ENCODE data around the gene F8.

The F8 gene

GRCh38 chrX:155023907-155024833, 1.6 kb upstream of the F8 start:
- Histone ChIP-seq H3K27ac (ENCODE audit: extremely low read depth, low read depth, low read length) (no peak overlapping the region), H3K36me3 (ENCODE audit: control insufficient read depth in 2 of 2, insufficient read depth in 1 of 2, low read length in 2 of 2) (no peaks in the 10 kb centered on the region), H3K9me3 (ENCODE audit: control insufficient read depth, insufficient read depth, low read depth, low read length) (no peaks in the 10 kb centered on the region), H3K4me1 (ENCODE audit: control insufficient read depth, insufficient read depth, low read length) (peaks cover 2% of the 10 kb centered on the region; the same call in 1 of the 2 replicates), H3K4me3 (ENCODE audit: low read depth, low read length) (no peak overlapping the region)
- no peak for TF ChIP-seq ZNF600 (tag by site-specific recombination; IDR thresholded peaks at IDR 0.05)
- 0 out of 2 replicates have a peak, but pooled peaks have one; percentile 14 for TF ChIP-seq ZNF580 (tag by site-specific recombination; IDR thresholded peaks at IDR 0.05)
- TF ChIP-seq ZNF391 (tag by site-specific recombination; IDR thresholded peaks at IDR 0.05; ENCODE audit: borderline replicate concordance, low read depth): no peak
- no peak for TF ChIP-seq ZEB2 (tag by site-specific recombination; IDR thresholded peaks at IDR 0.05)
- no peak for TF ChIP-seq ZSCAN5A (tag by site-specific recombination; IDR thresholded peaks at IDR 0.05)
- ChIA-PET POLR2A (no interaction called here), CTCF (interaction anchor here (0.6 kb wide), 1 partner anchor 191 kb away, joined by 5 read pairs; no protein-coding TSS in a partner anchor)

- no peak overlapping the region for H3K4me3 ChIP-seq (ENCODE audit: low read depth, low read length)
- no peaks in the 10 kb centered on the region for H3K9me3 ChIP-seq (ENCODE audit: control insufficient read depth, insufficient read depth, low read depth, low read length)
- H3K27ac ChIP-seq (ENCODE audit: extremely low read depth, low read depth, low read length): no peak overlapping the region
- H3K4me1 ChIP-seq (ENCODE audit: control insufficient read depth, insufficient read depth, low read length): no peaks in the 10 kb centered on the region; the same call in 1 of the 2 replicates
- H3K36me3 ChIP-seq (ENCODE audit: control insufficient read depth in 2 of 2, insufficient read depth in 1 of 2, low read length in 2 of 2): no peaks in the 10 kb centered on the region
- CTCF ChIA-PET: no interaction called here
- POLR2A ChIA-PET: no interaction called here
- TF ChIP-seq ZNF155 (tag by site-specific recombination; IDR thresholded peaks at IDR 0.05): no peak
- no peak for TF ChIP-seq ZNF221 (tag by site-specific recombination; IDR thresholded peaks at IDR 0.05; ENCODE audit: borderline replicate concordance)
- no peak for TF ChIP-seq ZNF776 (tag by site-specific recombination; IDR thresholded peaks at IDR 0.05; ENCODE audit: borderline replicate concordance)
- TF ChIP-seq ZBTB20 (tag by site-specific recombination; IDR thresholded peaks at IDR 0.05): no peak
- no peak for TF ChIP-seq ZNF837 (tag by site-specific recombination; IDR thresholded peaks at IDR 0.05)
- no peak for TF ChIP-seq YY1 (tag by site-specific recombination; IDR thresholded peaks at IDR 0.05)
- no peak for TF ChIP-seq ZNF624 (tag by site-specific recombination; IDR thresholded peaks at IDR 0.05)
- TF ChIP-seq ZNF138 (tag by site-specific recombination; IDR thresholded peaks at IDR 0.05; ENCODE audit: borderline replicate concordance): no peak
- TF ChIP-seq KLF8 (tag by site-specific recombination; IDR thresholded peaks at IDR 0.05): no peak
- TF ChIP-seq ZNF239 (tag by site-specific recombination; IDR thresholded peaks at IDR 0.05): no peak
- no peak for TF ChIP-seq KLF9 (tag by site-specific recombination; IDR thresholded peaks at IDR 0.05; ENCODE audit: low read depth)
- no peak for TF ChIP-seq KLF17 (tag by site-specific recombination; IDR thresholded peaks at IDR 0.05)
- no peak for TF ChIP-seq SP7 (tag by site-specific recombination; IDR thresholded peaks at IDR 0.05)
- TF ChIP-seq PRDM4 (tag by site-specific recombination; IDR thresholded peaks at IDR 0.05): no peak
- no peak for TF ChIP-seq ZNF302 (tag by site-specific recombination; IDR thresholded peaks at IDR 0.05; ENCODE audit: low read depth)
- TF ChIP-seq ZNF571 (tag by site-specific recombination; IDR thresholded peaks at IDR 0.05): no peak
These were observed 1.9 kb downstream of the F8 start for GRCh38 chrX:155020591-155020990.

All from HEK293 (cell line).